ENCODE measurements around the gene NOX1. TPM values are rescaled to one million over a fixed set of nuclear protein-coding genes. Genes with fewer than 3 reads are reported as not detected.

NOX1 gene
- total RNA-seq, 1 donor from 2014 or later: not detected

GRCh38 chrX:100831219-100831946 lies 42.8 kb downstream of the NOX1 start:
- no peak for ATAC-seq
- no peak for DNase-seq
- Histone ChIP-seq H3K4me1 (no peaks in the 10 kb centered on the region), H3K27me3 (no peaks in the 10 kb centered on the region), H3K4me3 (no peak overlapping the region), H3K36me3 (peaks cover 56% of the 10 kb centered on the region), H3K27ac (no peak overlapping the region), H3K9me3 (no peaks in the 10 kb centered on the region)
- no peak for TF ChIP-seq CTCF (IDR thresholded peaks at IDR 0.05)
- intact Hi-C loops (cut with DNase I): no loop called here

- no peak for ATAC-seq
Measured at GRCh38 chrX:100830547-100830946, 43.6 kb downstream of the NOX1 start.

GRCh38 chrX:100830143-100830542 lies 44.0 kb downstream of the NOX1 start:
- Histone ChIP-seq H3K27ac (no peak overlapping the region), H3K9me3 (no peaks in the 10 kb centered on the region), H3K4me3 (no peak overlapping the region), H3K36me3 (peaks cover 56% of the 10 kb centered on the region), H3K4me1 (no peaks in the 10 kb centered on the region), H3K27me3 (no peaks in the 10 kb centered on the region)
- intact Hi-C loops (cut with DNase I): no loop called here
- DNase-seq: no peak
- no peak for ATAC-seq
- TF ChIP-seq CTCF (IDR thresholded peaks at IDR 0.05): no peak

More at GRCh38 chrX:100830547-100830946, 43.6 kb downstream of the NOX1 start:
- no peak overlapping the region for H3K4me3 ChIP-seq
- no peak for DNase-seq
- H3K9me3 ChIP-seq: no peaks in the 10 kb centered on the region
- intact Hi-C loops (cut with DNase I): no loop called here
- no peak overlapping the region for H3K27ac ChIP-seq
- peaks cover 56% of the 10 kb centered on the region for H3K36me3 ChIP-seq
- no peaks in the 10 kb centered on the region for H3K4me1 ChIP-seq
- no peak for TF ChIP-seq CTCF (IDR thresholded peaks at IDR 0.05)
- no peaks in the 10 kb centered on the region for H3K27me3 ChIP-seq

- no peak overlapping the region for H3K27ac ChIP-seq
- H3K9me3 ChIP-seq: no peaks in the 10 kb centered on the region
- H3K36me3 ChIP-seq: peaks cover 55% of the 10 kb centered on the region
- no peak for TF ChIP-seq CTCF (IDR thresholded peaks at IDR 0.05)
- DNase-seq: no peak
- no peak overlapping the region for H3K4me3 ChIP-seq
- intact Hi-C loops (cut with DNase I): no loop called here
- no peaks in the 10 kb centered on the region for H3K4me1 ChIP-seq
- no peak for ATAC-seq
- H3K27me3 ChIP-seq: no peaks in the 10 kb centered on the region
Measured at GRCh38 chrX:100829730-100830129, 44.4 kb downstream of the NOX1 start.

DNA sequence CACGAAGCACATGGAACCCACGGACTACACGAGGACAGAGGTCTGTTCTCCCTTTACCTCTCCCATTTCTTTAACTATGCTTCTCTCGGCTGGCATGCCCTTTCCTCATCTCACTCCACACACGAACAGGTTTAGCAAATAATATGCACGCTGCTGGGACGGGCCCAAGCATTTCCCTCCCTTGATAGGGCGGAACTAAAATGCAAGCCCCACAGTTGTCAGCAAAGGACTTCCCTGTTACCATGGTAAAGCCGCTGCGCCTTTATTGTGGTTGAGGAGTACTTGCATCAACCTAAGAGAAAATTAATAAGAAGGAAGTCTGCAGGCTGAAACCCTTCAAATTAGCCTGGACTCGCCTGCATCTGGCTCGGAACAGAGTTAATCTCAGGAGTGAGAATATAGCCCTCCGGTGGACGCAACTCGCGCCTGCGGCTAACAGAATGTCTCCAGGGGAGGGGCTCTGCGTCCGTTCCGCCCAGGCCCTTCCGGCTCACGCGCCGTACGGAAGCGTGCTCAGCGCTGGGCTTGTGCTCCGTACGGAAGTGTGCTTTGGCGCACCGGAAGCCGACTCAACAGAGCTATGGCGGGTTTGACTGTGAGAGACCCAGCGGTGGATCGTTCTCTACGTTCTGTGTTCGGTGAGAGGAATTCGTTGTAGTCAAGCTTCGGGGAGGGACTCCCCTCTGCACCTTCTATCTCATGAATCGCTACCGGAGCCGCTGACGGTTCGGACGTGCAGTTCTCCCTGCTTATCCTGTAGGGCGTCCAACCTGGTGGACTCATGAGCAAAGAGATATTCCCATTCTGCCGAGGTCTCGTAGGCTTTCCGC lies 54.1 kb downstream of the NOX1 start, which contains the start of gene CSTF2:
Gene CSTF2 (plus strand): TSS at position 555 of the 830 bp plus-strand sequence. CDS start 26 bp downstream, at position 581.
- ATAC-seq (peak; percentile 100), DNase-seq (peak; percentile 92)
- H3K27me3 ChIP-seq: no peaks in the 10 kb centered on the region
- intact Hi-C loops (cut with DNase I): no loop called here
- peak within 1 kb of the TSS; percentile 67 for H3K4me3 ChIP-seq
- H3K9me3 ChIP-seq: no peaks in the 10 kb centered on the region
- H3K27ac ChIP-seq: peak within 1 kb of the TSS; percentile 81
- peaks cover 22% of the 10 kb centered on the region for H3K36me3 ChIP-seq
- peak; percentile 16 for TF ChIP-seq CTCF (IDR thresholded peaks at IDR 0.05)
- H3K4me1 ChIP-seq: peaks cover 6% of the 10 kb centered on the region

Data from upper lobe of right lung (tissue), 1 donor.